Skeletal muscle cell (primary cell): ENCODE measurements around the gene FAM200C.

Experiments
- DNase-seq: peaks from one replicate; pipeline ENCODE4 v3.0.0-alpha.2; 2010; ENCODE audit warnings: low read depth
- H3K4me3 ChIP-seq: 2 replicates; pipeline ENCODE4 v1.5.1; 2011; ENCODE audit warnings: low read depth, mild to moderate bottlenecking, control low read depth, low read length, moderate library complexity

The FAM200C gene

GRCh38 chr5:160421625-160422258 lies 21.9 kb upstream of the FAM200C start, which contains the start of gene PTTG1:
TSS of gene PTTG1 (plus strand) at chr5:160421855. CDS start at chr5:160422313, 458 bp downstream.
- DNase-seq: peak; percentile 88
- H3K4me3 ChIP-seq: peak within 1 kb of the TSS; percentile 62

- H3K4me3 ChIP-seq: no peak overlapping the region
Measured at GRCh38 chr5:160420331-160420610, 20.4 kb upstream of the FAM200C start.

GRCh38 chr5:160419458-160420330 lies 19.8 kb upstream of the FAM200C start:
- H3K4me3 ChIP-seq: peak overlapping the region; percentile 96
- no peak for DNase-seq

More at GRCh38 chr5:160420331-160420610, 20.4 kb upstream of the FAM200C start:
- no peak for DNase-seq

- DNase-seq: peak; percentile 89
- peak within 1 kb of the TSS; percentile 96 for H3K4me3 ChIP-seq
Measured at GRCh38 chr5:160418561-160419457, 19.0 kb upstream of the FAM200C start, which contains the start of gene SLU7. TSS of gene SLU7 (minus strand) at chr5:160419081. CDS start at chr5:160415294, 3,787 bp downstream.

- peak overlapping the region; percentile 76 for H3K4me3 ChIP-seq
- DNase-seq: no peak
Measured at GRCh38 chr5:160398806-160399205, 1.0 kb downstream of the FAM200C start.

GRCh38 chr5:160397492-160397891 lies 2.4 kb downstream of the FAM200C start:
- no peak for DNase-seq
- H3K4me3 ChIP-seq: no peak overlapping the region

GRCh38 chr5:160395111-160395510 lies 4.7 kb downstream of the FAM200C start:
- DNase-seq: no peak

GRCh38 chr5:160390787-160391696 lies 8.8 kb downstream of the FAM200C start:
- no peak for DNase-seq
- no peak overlapping the region for H3K4me3 ChIP-seq

More at GRCh38 chr5:160395111-160395510, 4.7 kb downstream of the FAM200C start:
- H3K4me3 ChIP-seq: no peak overlapping the region

GRCh38 chr5:160387445-160387844 lies 12.4 kb downstream of the FAM200C start:
- DNase-seq: no peak

GRCh38 chr5:160385496-160385895 lies 14.4 kb downstream of the FAM200C start:
- no peak for DNase-seq

More at GRCh38 chr5:160387445-160387844, 12.4 kb downstream of the FAM200C start:
- H3K4me3 ChIP-seq: no peak overlapping the region

GRCh38 chr5:160384681-160385080 lies 15.2 kb downstream of the FAM200C start:
- DNase-seq: no peak
- no peak overlapping the region for H3K4me3 ChIP-seq

More at GRCh38 chr5:160385496-160385895, 14.4 kb downstream of the FAM200C start:
- H3K4me3 ChIP-seq: no peak overlapping the region

- no peak overlapping the region for H3K4me3 ChIP-seq
- DNase-seq: no peak
Measured at GRCh38 chr5:160382346-160382745, 17.5 kb downstream of the FAM200C start.

- no peak overlapping the region for H3K4me3 ChIP-seq
- DNase-seq: no peak
Measured at GRCh38 chr5:160380041-160380440, 19.8 kb downstream of the FAM200C start.

GRCh38 chr5:160379511-160379910 lies 20.3 kb downstream of the FAM200C start:
- no peak for DNase-seq
- no peak overlapping the region for H3K4me3 ChIP-seq

- DNase-seq: no peak
- H3K4me3 ChIP-seq: no peak overlapping the region
Measured at GRCh38 chr5:160378330-160378729, 21.5 kb downstream of the FAM200C start.

GRCh38 chr5:160377651-160378050 lies 22.2 kb downstream of the FAM200C start:
- DNase-seq: no peak
- H3K4me3 ChIP-seq: no peak overlapping the region

- H3K4me3 ChIP-seq: no peak overlapping the region
- no peak for DNase-seq
Measured at GRCh38 chr5:160376416-160376815, 23.4 kb downstream of the FAM200C start.

GRCh38 chr5:160375701-160376100 lies 24.2 kb downstream of the FAM200C start:
- DNase-seq: no peak

GRCh38 chr5:160375166-160375565 lies 24.7 kb downstream of the FAM200C start:
- no peak overlapping the region for H3K4me3 ChIP-seq
- no peak for DNase-seq

More at GRCh38 chr5:160375701-160376100, 24.2 kb downstream of the FAM200C start:
- H3K4me3 ChIP-seq: no peak overlapping the region
